Smooth muscle cell (in vitro differentiated cells): ENCODE measurements around the gene PRR19. TPM values are rescaled to one million over a fixed set of nuclear protein-coding genes. Genes with fewer than 3 reads are reported as not detected.
"Not testable (repeated sequence)": the region's sequence is repeated elsewhere in the genome, so short reads cannot be mapped to it uniquely, and the experiment has no call there.

Experiments
- DNase-seq: peaks from one replicate; lab custom pipeline; 2025; ENCODE audit not compliant: unreplicated experiment; lab: John Stamatoyannopoulos, UW
- H2AFZ ChIP-seq: fragments of 200-600 bp; sonication (generic); 2 replicates; pipeline ENCODE4 v1.6.0; 2016; ENCODE audit warnings: antibody characterized with exemption, low read depth, mild to moderate bottlenecking
- H3F3A ChIP-seq: fragments of 200-600 bp; sonication (generic); 2 replicates; pipeline ENCODE4 v1.6.0; 2017; ENCODE audit warnings: antibody characterized with exemption, low read depth
- H3K27ac ChIP-seq: fragments of 200-600 bp; sonication (generic); 2 replicates; pipeline ENCODE4 v1.5.1; 2016; ENCODE audit warnings: low read depth, mild to moderate bottlenecking
- H3K27me3 ChIP-seq: fragments of 200-600 bp; sonication (generic); 2 replicates; pipeline ENCODE4 v1.6.1; 2016; ENCODE audit warnings: low read depth, mild to moderate bottlenecking
- H3K36me3 ChIP-seq: fragments of 200-600 bp; sonication (generic); 2 replicates; pipeline ENCODE4 v1.5.1; 2016; ENCODE audit warnings: low read depth
- H3K4me1 ChIP-seq: fragments of 200-600 bp; sonication (generic); 2 replicates; pipeline ENCODE4 v1.5.1; 2016; ENCODE audit warnings: low read depth
- H3K4me2 ChIP-seq: fragments of 200-600 bp; sonication (generic); 2 replicates; pipeline ENCODE4 v1.6.0; 2016; ENCODE audit warnings: mild to moderate bottlenecking
- H3K4me3 ChIP-seq: fragments of 200-600 bp; sonication (generic); 2 replicates; pipeline ENCODE4 v1.5.1; 2016; ENCODE audit warnings: mild to moderate bottlenecking
- H3K79me2 ChIP-seq: fragments of 200-600 bp; sonication (generic); 2 replicates; pipeline ENCODE4 v1.6.0; 2016; ENCODE audit warnings: low read depth, mild to moderate bottlenecking
- H3K9ac ChIP-seq: fragments of 200-600 bp; sonication (generic); 2 replicates; pipeline ENCODE4 v1.6.0; 2016; ENCODE audit warnings: low read depth
- H3K9me3 ChIP-seq: fragments of 200-600 bp; sonication (generic); replicated peaks from 2 replicates; pipeline ENCODE4 v1.5.1; 2016; ENCODE audit warnings: low read depth
- H4K20me1 ChIP-seq: fragments of 200-600 bp; sonication (generic); 2 replicates; pipeline ENCODE4 v1.6.0; 2016; ENCODE audit warnings: low read depth
- CTCF ChIP-seq: fragments of 200-600 bp; sonication (generic); IDR thresholded peaks from 2 replicates; pipeline ENCODE4 v1.5.1; 2017; ENCODE audit warnings: borderline replicate concordance, mild to moderate bottlenecking, antibody characterized with exemption; ENCODE audit not compliant: insufficient read depth, poor library complexity, severe bottlenecking
- WGBS: methylation state at CpG from one replicate; pipeline ENCODE4 v1.1.7; 2016; ENCODE audit warnings: low lambda C conversion rate; 5-methylcytosine and 5-hydroxymethylcytosine counted together
- polyA plus RNA-seq: library from polyadenylated mRNA; unstranded; fragments of >200 nt; fragmentation: Nextera tagmentation; extraction: Ambion mirVana; gene quantifications from 2 replicates; pipeline ENCODE4 v1.2.1, GENCODE V29; 2016
- total RNA-seq: library from RNA; depleted of rRNA; stranded (reverse); fragments of >200 nt; gene quantifications from 2 replicates; pipeline ENCODE4 v1.2.3, GENCODE V29; 2014

The PRR19 gene
- total and polyA plus RNA-seq, 2 experiments from 2014 or later = 0.45 to 0.73 TPM

- TF ChIP-seq CTCF = no peak
- H3K9me3 ChIP-seq = no peaks in the 10 kb centered on the region
- no peaks in the 10 kb centered on the region for H3F3A ChIP-seq
- no peaks in the 10 kb centered on the region for H3K36me3 ChIP-seq
- H3K4me3 ChIP-seq = no peak overlapping the region
- no peak overlapping the region for H3K9ac ChIP-seq
- peaks cover 15% of the 10 kb centered on the region for H4K20me1 ChIP-seq
- DNase-seq = no peak
- no peak overlapping the region for H3K4me2 ChIP-seq
- H3K4me1 ChIP-seq = no peaks in the 10 kb centered on the region
- WGBS = 97% methylated on average over 19 of the region's 19 CpGs
- no peak overlapping the region for H2AFZ ChIP-seq
- H3K79me2 ChIP-seq = peaks cover 3% of the 10 kb centered on the region
- no peaks in the 10 kb centered on the region for H3K27me3 ChIP-seq
- no peak overlapping the region for H3K27ac ChIP-seq
These were observed 34.0 kb downstream of the PRR19 start for GRCh38 chr19:42335971-42336370.

- H3K4me1 ChIP-seq, H3K4me2 ChIP-seq, DNase-seq, H3F3A ChIP-seq, H3K9ac ChIP-seq, H3K27ac ChIP-seq, H3K9me3 ChIP-seq, H3K27me3 ChIP-seq, H3K4me3 ChIP-seq, H2AFZ ChIP-seq, H3K79me2 ChIP-seq, H3K36me3 ChIP-seq, H4K20me1 ChIP-seq: not testable (repeated sequence)
- 94% methylated on average over 7 of the region's 7 CpGs for WGBS
These were observed 37.4 kb downstream of the PRR19 start for GRCh38 chr19:42339126-42339860.

- not testable (repeated sequence) for H3F3A ChIP-seq, H2AFZ ChIP-seq, H3K9me3 ChIP-seq, H3K79me2 ChIP-seq, H3K4me3 ChIP-seq, H3K9ac ChIP-seq, H3K4me1 ChIP-seq, H3K4me2 ChIP-seq, H3K27ac ChIP-seq, DNase-seq, H3K27me3 ChIP-seq, H4K20me1 ChIP-seq, H3K36me3 ChIP-seq
- 98% methylated on average over 4 of the region's 4 CpGs for WGBS
These were observed 38.0 kb downstream of the PRR19 start for GRCh38 chr19:42339922-42340321.

- no peak overlapping the region for H2AFZ ChIP-seq
- no peak overlapping the region for H3K27ac ChIP-seq
- no peak overlapping the region for H3K4me2 ChIP-seq
- H3F3A ChIP-seq = no peaks in the 10 kb centered on the region
- no peaks in the 10 kb centered on the region for H4K20me1 ChIP-seq
- WGBS = 90% methylated on average over 14 of the region's 17 CpGs
- H3K4me1 ChIP-seq = no peaks in the 10 kb centered on the region
- TF ChIP-seq CTCF = peak; percentile 15
- H3K36me3 ChIP-seq = no peaks in the 10 kb centered on the region
- no peak for DNase-seq
- H3K4me3 ChIP-seq = no peak overlapping the region
- H3K9ac ChIP-seq = no peak overlapping the region
- H3K9me3 ChIP-seq = no peaks in the 10 kb centered on the region
- H3K79me2 ChIP-seq = no peaks in the 10 kb centered on the region
- H3K27me3 ChIP-seq = no peaks in the 10 kb centered on the region
These were observed 41.6 kb downstream of the PRR19 start for GRCh38 chr19:42343344-42344110.
